ENCODE results near the gene GRID2IP. TPM values are rescaled to one million over a fixed set of nuclear protein-coding genes. Genes with fewer than 3 reads are reported as not detected.

The GRID2IP gene
- total RNA-seq, 4 donors from 2014 or later: 0.27 TPM; not detected in 3

DNA sequence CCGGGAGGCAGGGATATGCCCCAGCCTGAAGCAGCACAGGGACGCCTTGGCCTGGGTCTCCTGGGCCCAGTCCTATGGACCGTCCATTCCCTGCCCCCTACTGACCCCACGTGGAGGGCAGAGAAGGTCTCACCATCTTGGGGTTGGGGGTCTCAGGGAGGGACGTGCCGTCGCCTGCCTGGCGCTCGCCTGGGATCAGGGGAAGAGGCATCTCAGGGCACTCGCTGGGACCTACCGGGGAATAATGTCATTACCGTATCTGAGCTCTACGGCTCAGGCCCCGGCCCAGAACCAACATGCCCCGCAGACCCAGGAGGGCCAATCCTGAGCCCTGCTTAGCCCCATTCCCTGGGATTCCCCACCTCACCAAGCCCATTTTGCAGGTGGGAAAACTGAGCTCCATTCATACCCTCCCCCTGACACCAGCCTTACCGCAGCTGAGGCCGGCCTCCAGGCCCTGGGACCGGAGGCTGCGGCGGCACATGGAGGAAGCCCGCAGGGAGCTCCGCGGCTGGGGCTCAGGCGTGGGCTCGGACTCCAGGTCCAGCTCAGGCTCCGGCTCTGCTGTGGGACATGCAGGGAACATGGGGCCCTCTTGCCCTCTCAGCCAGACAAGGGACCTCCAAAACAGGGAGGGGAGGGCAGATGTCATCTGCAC lies 40.7 kb downstream of the GRID2IP start:
- TF ChIP-seq EP300 (IDR thresholded peaks at IDR 0.05): no peak
- no peak for TF ChIP-seq CTCF (IDR thresholded peaks at IDR 0.05)
- TF ChIP-seq POLR2A (IDR thresholded peaks at IDR 0.05): no peak
- no peak for TF ChIP-seq POLR2AphosphoS5 (IDR thresholded peaks at IDR 0.05)
- Histone ChIP-seq H3K4me1 (no peaks in the 10 kb centered on the region), H3K27ac (no peak overlapping the region), H3K36me3 (no peaks in the 10 kb centered on the region), H3K9me3 (no peaks in the 10 kb centered on the region), H3K4me3 (no peak overlapping the region), H3K27me3 (peaks cover 7% of the 10 kb centered on the region)
- no peak for ATAC-seq
- WGBS, 2 donors (ENCODE audit: low coverage in 1 of 2): no CpG with 5 or more reads among the region's 26 CpGs

DNA sequence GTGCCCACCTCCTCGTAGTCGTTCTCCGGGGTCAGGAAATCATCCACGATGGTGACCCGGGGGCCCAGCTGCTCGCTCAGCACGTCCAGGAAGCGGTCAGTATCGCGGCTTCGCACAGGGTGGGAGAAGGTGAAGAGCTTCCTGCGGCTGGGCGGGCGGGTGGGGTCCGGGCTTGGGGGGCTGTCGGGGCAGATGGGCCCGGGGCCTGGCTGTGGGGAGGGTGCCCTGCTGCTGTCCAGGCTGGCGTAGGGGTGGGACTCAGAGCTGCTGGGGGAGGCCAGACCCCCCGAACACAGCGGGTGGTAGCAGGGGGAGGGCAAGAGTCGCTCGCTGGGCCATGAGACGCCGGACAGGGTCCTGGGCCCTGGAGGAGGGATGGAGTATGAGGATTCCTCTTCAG lies 42.3 kb downstream of the GRID2IP start:
- no peaks in the 10 kb centered on the region for H3K36me3 ChIP-seq
- H3K27ac ChIP-seq: no peak overlapping the region
- H3K9me3 ChIP-seq: no peaks in the 10 kb centered on the region
- no peak for ATAC-seq
- H3K27me3 ChIP-seq: peaks cover 11% of the 10 kb centered on the region
- TF ChIP-seq POLR2A (IDR thresholded peaks at IDR 0.05) (no peak), POLR2AphosphoS5 (IDR thresholded peaks at IDR 0.05) (no peak), CTCF (IDR thresholded peaks at IDR 0.05) (no peak), EP300 (IDR thresholded peaks at IDR 0.05) (no peak)
- no peak overlapping the region for H3K4me3 ChIP-seq
- peaks cover 0 to 11% (median 4%) of the 10 kb centered on the region in 3 donors for H3K4me1 ChIP-seq
- WGBS, 2 donors (ENCODE audit: low coverage in 1 of 2): 82% methylated on average over 3 of the region's 24 CpGs; no CpG with 5 or more reads in 1 of the 2 donors

- H3K4me3 ChIP-seq: no peak overlapping the region
Measured at GRCh38 chr7:6508539-6508938, 42.7 kb downstream of the GRID2IP start.

DNA sequence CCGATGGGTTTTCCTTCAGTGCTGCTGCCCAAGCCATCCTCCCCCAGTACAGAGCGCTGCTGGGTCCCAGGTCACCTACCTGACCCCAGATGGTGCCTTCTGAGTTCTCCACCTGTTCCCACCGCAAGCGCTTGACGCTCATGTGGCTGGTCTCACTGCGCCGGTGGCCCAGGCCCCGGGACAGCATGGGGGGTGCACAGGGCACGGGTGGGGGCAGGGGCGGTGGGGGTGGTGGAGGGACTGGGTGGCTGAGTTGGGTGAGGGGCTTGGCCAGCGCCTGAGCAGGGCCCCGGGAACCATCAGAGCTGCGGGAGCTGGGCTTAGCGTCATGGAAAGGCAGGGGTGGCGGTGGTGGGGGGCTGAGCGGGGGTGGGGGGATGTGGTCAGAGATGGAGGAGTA lies 43.4 kb downstream of the GRID2IP start:
- no peaks in the 10 kb centered on the region for H3K9me3 ChIP-seq
- WGBS, 2 donors (ENCODE audit: low coverage in 1 of 2): no CpG with 5 or more reads among the region's 16 CpGs
- TF ChIP-seq CTCF (IDR thresholded peaks at IDR 0.05): no peak
- no peak for TF ChIP-seq POLR2A (IDR thresholded peaks at IDR 0.05)
- no peak for TF ChIP-seq POLR2AphosphoS5 (IDR thresholded peaks at IDR 0.05)
- TF ChIP-seq EP300 (IDR thresholded peaks at IDR 0.05): no peak
- H3K27ac ChIP-seq: no peak overlapping the region
- no peaks in the 10 kb centered on the region for H3K36me3 ChIP-seq
- peaks cover 11% of the 10 kb centered on the region for H3K27me3 ChIP-seq
- H3K4me1 ChIP-seq: peaks cover 0 to 20% (median 8%) of the 10 kb centered on the region in 3 donors
- no peak overlapping the region for H3K4me3 ChIP-seq
- no peak for ATAC-seq

More at GRCh38 chr7:6508539-6508938, 42.7 kb downstream of the GRID2IP start:
- peaks cover 0 to 14% (median 4%) of the 10 kb centered on the region in 3 donors for H3K4me1 ChIP-seq
- 90 to 100% methylated on average over 2 of the region's 6 CpGs for WGBS, 2 donors (ENCODE audit: low coverage in 1 of 2)
- TF ChIP-seq POLR2A (IDR thresholded peaks at IDR 0.05) (no peak), POLR2AphosphoS5 (IDR thresholded peaks at IDR 0.05) (no peak), CTCF (IDR thresholded peaks at IDR 0.05) (no peak), EP300 (IDR thresholded peaks at IDR 0.05) (no peak)
- H3K27ac ChIP-seq: no peak overlapping the region
- no peaks in the 10 kb centered on the region for H3K9me3 ChIP-seq
- H3K27me3 ChIP-seq: peaks cover 11% of the 10 kb centered on the region
- H3K36me3 ChIP-seq: no peaks in the 10 kb centered on the region
- no peak for ATAC-seq
